Measurements from ENCODE around the gene EPS8.
"Not testable (repeated sequence)": the region's sequence is repeated elsewhere in the genome, so short reads cannot be mapped to it uniquely, and the experiment has no call there.

EPS8 gene

GRCh38 chr12:15634010-15634683 lies 155.0 kb downstream of the EPS8 start:
- DNase-seq, result no peak

- DNase-seq, result no peak
These were observed 156.0 kb downstream of the EPS8 start for GRCh38 chr12:15633201-15633600.

- no peak for DNase-seq
These were observed 156.5 kb downstream of the EPS8 start for GRCh38 chr12:15632708-15633107.

- no peak for DNase-seq
These were observed 158.0 kb downstream of the EPS8 start for GRCh38 chr12:15631007-15631715.

- DNase-seq, result no peak
These were observed 159.4 kb downstream of the EPS8 start for GRCh38 chr12:15629761-15630160.

GRCh38 chr12:15629108-15629507 lies 160.1 kb downstream of the EPS8 start:
- DNase-seq, result no peak

- no peak for DNase-seq
These were observed 160.9 kb downstream of the EPS8 start for GRCh38 chr12:15627995-15628945.

GRCh38 chr12:15625075-15625474 lies 164.1 kb downstream of the EPS8 start:
- no peak for DNase-seq

GRCh38 chr12:15620741-15621539 lies 168.2 kb downstream of the EPS8 start:
- DNase-seq, result no peak

- DNase-seq, result not testable (repeated sequence)
These were observed 172.7 kb downstream of the EPS8 start for GRCh38 chr12:15616495-15616894.

- DNase-seq, result no peak
These were observed 175.2 kb downstream of the EPS8 start for GRCh38 chr12:15613981-15614380.

GRCh38 chr12:15608941-15609340 lies 180.2 kb downstream of the EPS8 start:
- DNase-seq, result no peak

GRCh38 chr12:15608406-15608805 lies 180.8 kb downstream of the EPS8 start:
- no peak for DNase-seq

- DNase-seq, result no peak
These were observed 183.2 kb downstream of the EPS8 start for GRCh38 chr12:15605881-15606590.

GRCh38 chr12:15603474-15604085 lies 185.6 kb downstream of the EPS8 start:
- no peak for DNase-seq

GRCh38 chr12:15602051-15602672 lies 187.0 kb downstream of the EPS8 start:
- no peak for DNase-seq

GRCh38 chr12:15601210-15601800 lies 187.9 kb downstream of the EPS8 start:
- no peak for DNase-seq

GRCh38 chr12:15600223-15600935 lies 188.8 kb downstream of the EPS8 start:
- no peak for DNase-seq

- DNase-seq, result no peak
These were observed 189.7 kb downstream of the EPS8 start for GRCh38 chr12:15599266-15600037.
